C4-2B (cell line): Measurements from ENCODE around the gene FKBP8.

Source experiments
- H3K27ac ChIP-seq: fragments of 450-650 bp; 2 replicates; pipeline ENCODE4 v1.5.1; 2017
- CTCF ChIP-seq: fragments of 450-650 bp; conservative IDR thresholded peaks from 2 replicates; pipeline ENCODE4 v1.5.1; 2017; ENCODE audit warnings: mild to moderate bottlenecking
- ZFX ChIP-seq: fragments of 450-650 bp; IDR thresholded peaks from 2 replicates; pipeline ENCODE4 v1.6.1; 2017

FKBP8 gene

DNA sequence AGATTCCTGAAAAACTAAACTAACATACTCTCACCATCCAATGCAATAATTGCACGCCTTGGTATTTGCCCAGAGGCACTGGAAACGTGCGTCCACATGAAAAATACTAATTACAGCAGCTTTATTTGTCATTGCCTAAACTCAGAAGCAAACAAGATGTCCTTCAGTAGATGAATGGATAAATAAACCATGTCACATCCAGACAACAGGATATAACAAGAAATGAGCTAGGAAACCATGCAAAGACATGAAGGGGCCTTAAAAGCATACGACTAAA is 46.5 kb downstream of the FKBP8 start:
- peak overlapping the region; percentile 68 for H3K27ac ChIP-seq
- TF ChIP-seq ZFX = no peak
- no peak for TF ChIP-seq CTCF

DNA sequence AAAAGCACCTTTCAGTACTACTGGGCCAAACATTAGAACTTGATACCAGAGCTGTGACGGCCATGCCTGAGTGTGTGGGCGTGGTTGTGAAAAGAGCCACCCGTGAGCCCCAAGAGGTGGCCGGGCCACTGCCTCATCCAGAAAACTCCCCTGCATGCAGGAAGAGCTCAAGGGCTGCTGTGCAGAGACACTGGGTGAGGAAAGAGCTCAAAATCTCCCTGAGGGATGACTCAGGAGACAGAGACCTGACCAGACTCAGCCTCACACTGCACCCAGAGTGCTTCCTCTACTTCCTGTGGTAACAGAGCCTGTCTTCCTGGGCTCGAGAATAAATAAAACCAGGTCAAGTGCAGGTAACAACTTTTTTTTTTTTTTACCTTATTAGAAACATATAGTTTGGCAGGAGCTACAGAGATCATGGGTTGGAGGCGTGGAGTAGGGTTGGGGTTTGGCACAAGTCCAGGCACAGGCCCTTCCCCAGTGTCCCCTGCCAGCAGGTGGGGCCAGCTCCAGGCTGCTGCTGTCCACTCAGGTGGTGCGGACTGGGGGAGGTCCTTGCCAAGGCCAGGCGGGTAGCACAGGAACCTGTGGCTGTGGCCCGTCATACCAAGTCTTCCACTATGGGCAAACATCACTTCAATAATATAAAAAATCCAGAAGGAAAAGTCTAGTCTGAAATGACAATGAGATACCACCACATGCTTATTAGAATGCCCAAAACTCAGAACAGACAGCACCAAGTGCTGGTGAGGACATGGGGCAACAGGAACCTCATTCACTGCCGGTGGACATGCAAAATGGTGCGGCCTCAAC is 47.0 kb downstream of the FKBP8 start:
- H3K27ac ChIP-seq = peak overlapping the region; percentile 68
- TF ChIP-seq ZFX (no peak), CTCF (no peak)

DNA sequence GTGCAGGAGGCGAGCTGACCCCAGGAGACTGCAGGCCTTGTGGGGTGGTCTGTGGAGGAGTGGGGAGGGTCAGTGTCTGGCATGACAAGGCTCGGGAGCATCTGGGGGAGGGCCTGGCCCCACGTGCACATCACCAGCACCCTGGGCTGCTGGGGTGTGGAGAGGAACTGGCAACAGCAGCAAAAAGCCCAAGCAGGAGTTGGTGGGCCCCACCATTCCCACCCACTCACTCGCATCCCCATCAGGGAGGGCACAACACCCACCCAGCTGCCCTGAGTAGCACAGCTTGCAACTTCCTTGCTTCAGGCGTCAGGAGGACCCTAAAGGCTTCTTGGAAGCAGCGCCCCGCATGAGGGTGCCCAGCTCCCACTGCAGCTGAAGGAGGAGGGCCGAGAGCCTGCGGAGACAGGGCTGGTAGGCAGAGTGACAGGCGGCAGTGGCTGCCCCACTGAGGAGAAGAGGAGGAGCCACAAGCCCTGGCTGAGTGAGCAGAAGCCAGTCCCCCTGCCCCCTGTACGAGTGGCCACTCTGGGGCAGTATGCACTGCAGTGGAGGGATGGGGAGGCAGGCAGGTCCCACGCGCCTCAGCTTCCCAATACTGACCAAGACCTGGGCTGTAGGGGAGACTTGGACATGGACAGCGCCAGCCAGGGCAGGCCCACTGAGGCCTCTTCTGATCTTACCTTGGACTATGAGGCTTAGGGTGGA is 48.0 kb downstream of the FKBP8 start:
- H3K27ac ChIP-seq = peak overlapping the region; percentile 68
- TF ChIP-seq ZFX (no peak), CTCF (no peak)

DNA sequence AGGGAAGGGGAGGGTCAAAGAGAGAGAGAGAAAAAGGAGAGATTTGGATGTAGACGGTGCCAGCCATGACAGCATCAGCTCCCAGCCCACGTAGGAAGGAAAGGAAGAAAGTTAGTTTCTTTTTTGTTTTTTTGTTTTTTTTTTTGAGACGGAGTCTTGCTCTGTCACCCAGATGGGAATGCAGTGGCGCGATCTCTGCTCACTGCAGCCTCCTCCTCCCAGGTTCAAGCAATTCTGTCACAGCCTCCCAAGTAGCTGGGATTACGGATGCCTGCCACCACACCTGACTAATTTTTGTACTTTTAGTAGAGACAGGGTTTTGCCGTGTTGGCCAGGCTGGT is 49.1 kb downstream of the FKBP8 start:
- H3K27ac ChIP-seq = no peak overlapping the region

GRCh38 chr19:18493440-18494266 is 49.7 kb downstream of the FKBP8 start:
- TF ChIP-seq ZFX = no peak
- TF ChIP-seq CTCF = no peak

More for the DNA sequence above, 49.1 kb downstream of the FKBP8 start:
- TF ChIP-seq ZFX (no peak), CTCF (no peak)

DNA sequence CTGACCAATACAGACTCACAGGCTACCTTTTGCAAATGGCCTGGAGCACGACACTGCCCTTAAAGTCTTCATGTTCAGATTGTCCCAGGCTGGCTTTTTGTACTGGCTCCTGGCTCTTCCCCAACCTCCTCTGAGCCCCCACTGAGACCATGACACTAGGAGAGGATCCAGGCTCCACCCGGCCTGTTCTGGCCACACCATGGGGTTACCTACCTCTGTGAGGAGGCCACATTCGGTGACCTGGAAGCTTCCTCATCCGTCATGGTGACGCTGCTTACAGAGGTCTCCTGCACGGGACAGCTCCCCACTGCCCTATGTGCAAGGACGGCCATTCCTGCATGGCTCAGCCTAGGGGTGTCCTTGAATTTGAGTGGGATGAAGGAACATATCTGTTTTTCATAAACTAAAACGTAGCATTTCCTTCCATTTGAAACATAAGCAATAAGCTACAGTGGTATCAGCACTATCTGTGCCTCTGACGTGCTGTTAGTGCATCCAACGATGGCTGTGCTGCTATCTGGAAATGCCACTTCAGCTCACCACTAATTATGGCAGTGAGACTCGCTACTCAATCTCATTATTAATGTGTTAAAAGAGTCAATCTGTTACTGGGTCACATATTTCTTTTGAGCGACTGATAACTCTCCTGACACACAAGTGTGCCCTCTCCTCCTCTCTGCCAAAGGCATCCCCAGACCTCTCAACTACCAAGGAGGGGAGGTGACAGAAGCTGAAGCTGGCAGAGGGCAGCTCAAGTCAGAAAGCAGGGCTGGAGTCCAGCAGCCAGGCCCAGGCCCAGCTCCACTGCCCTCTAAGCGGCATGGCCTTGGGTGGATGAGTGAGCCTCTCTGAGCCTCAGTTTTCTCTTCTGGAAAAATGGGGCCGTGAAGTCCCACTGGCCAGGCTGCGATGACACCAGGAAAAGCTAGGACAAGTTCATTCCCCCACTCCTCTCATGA is 51.1 kb downstream of the FKBP8 start:
- no peak overlapping the region for H3K27ac ChIP-seq
- no peak for TF ChIP-seq ZFX
- no peak for TF ChIP-seq CTCF

More at GRCh38 chr19:18493440-18494266, 49.7 kb downstream of the FKBP8 start:
- H3K27ac ChIP-seq = no peak overlapping the region
